BJ (cell line): Measurements from ENCODE around the gene TRPV3. TPM values are rescaled to one million over a fixed set of nuclear protein-coding genes. Genes with fewer than 3 reads are reported as not detected.
"Not testable (repeated sequence)": the region's sequence is repeated elsewhere in the genome, so short reads cannot be mapped to it uniquely, and the experiment has no call there.

Experiments
- CTCF ChIA-PET: fragments of 350-600 bp; formaldehyde crosslinking; extraction: SDS; loops from one replicate; lab custom pipeline; 2021; ENCODE audit warnings: antibody characterized with exemption, inconsistent platforms; lab: Yijun Ruan, JAX
- POLR2A ChIA-PET: fragments of 300-600 bp; sonication (Branson Sonifier 250); formaldehyde crosslinking; extraction: SDS; loops from one replicate; lab custom pipeline; 2021; ENCODE audit warnings: antibody characterized with exemption; lab: Charles Lee
- DNase-seq: peaks from one replicate; pipeline ENCODE4 v3.0.0-alpha.2; 2011; ENCODE audit warnings: low read depth
- H3K27me3 ChIP-seq: 2 replicates; pipeline ENCODE4 v1.6.0; 2011; ENCODE audit warnings: low read length; ENCODE audit not compliant: control insufficient read depth, insufficient read depth
- H3K36me3 ChIP-seq: 2 replicates; pipeline ENCODE4 v1.5.1; 2011; ENCODE audit warnings: low read length; ENCODE audit not compliant: control insufficient read depth, insufficient read depth
- H3K4me3 ChIP-seq: 2 replicates; pipeline ENCODE4 v1.5.1; 2011; ENCODE audit warnings: low read depth, mild to moderate bottlenecking, control low read depth, low read length
- polyA plus RNA-seq: library from polyadenylated mRNA; depleted of rRNA; stranded (reverse); fragments of >200 nt; gene quantifications from 2 replicates; pipeline ENCODE4 v1.2.3, GENCODE V29; 2011
- TF ChIP-seq, protein P1 (sequence below): IDR thresholded peaks from 2 replicates; pipeline ENCODE4 v1.5.1; 2011; ENCODE audit warnings: low read depth, mild to moderate bottlenecking, control low read depth, inconsistent platforms, low read length, moderate library complexity; ENCODE audit not compliant: insufficient read depth

The TRPV3 gene
- polyA plus RNA-seq, 1 experiment, result 0.56 TPM

DNA sequence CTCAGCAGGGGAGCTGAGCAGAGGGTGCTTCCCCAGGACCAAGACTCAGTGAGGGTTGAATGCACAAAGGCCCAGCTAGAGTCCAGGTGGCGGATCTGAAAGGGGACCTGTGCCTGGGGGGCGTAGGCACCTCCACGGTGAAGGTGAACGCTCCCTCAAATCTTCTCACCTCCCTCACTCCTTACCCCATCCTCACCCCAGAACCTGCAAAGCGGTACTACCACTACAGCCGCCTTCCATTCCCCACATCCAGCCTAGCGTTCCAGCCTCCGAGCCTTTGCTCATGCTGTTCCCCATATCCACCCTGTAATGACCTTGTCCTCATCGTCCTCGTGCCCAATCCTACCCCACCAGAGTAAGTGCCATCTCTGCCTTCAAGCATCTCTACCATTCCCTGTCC lies 30.6 kb downstream of the TRPV3 start:
- ChIA-PET CTCF (no interaction called here), POLR2A (no interaction called here)
- DNase-seq, result no peak
- Histone ChIP-seq H3K36me3 (no peaks in the 10 kb centered on the region), H3K27me3 (no peaks in the 10 kb centered on the region), H3K4me3 (no peak overlapping the region)
- TF ChIP-seq, protein P1, sequence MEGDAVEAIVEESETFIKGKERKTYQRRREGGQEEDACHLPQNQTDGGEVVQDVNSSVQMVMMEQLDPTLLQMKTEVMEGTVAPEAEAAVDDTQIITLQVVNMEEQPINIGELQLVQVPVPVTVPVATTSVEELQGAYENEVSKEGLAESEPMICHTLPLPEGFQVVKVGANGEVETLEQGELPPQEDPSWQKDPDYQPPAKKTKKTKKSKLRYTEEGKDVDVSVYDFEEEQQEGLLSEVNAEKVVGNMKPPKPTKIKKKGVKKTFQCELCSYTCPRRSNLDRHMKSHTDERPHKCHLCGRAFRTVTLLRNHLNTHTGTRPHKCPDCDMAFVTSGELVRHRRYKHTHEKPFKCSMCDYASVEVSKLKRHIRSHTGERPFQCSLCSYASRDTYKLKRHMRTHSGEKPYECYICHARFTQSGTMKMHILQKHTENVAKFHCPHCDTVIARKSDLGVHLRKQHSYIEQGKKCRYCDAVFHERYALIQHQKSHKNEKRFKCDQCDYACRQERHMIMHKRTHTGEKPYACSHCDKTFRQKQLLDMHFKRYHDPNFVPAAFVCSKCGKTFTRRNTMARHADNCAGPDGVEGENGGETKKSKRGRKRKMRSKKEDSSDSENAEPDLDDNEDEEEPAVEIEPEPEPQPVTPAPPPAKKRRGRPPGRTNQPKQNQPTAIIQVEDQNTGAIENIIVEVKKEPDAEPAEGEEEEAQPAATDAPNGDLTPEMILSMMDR, result no peak

DNA sequence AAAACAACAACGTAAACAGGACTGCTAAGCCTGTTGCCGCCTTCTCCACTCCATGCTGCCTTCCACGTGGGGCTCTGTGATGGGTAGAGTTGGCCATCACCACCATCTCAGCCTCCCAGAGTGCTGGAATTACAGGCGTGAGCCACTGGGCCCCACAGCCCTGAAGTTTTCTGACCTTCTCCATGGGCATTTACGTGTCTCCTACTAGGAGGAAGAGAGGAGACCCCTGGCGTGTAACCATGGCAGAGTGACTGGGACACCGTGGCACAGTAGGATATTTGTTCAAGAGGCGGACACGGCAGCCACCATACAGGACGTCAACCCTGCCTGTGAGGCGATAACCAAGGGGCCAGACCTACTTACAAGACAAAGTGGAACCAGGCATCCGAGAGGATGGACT lies 31.1 kb downstream of the TRPV3 start:
- ChIA-PET CTCF (no interaction called here), POLR2A (no interaction called here)
- TF ChIP-seq, protein P1, result no peak
- H3K27me3 ChIP-seq, result no peaks in the 10 kb centered on the region
- no peaks in the 10 kb centered on the region for H3K36me3 ChIP-seq
- no peak overlapping the region for H3K4me3 ChIP-seq
- no peak for DNase-seq

DNA sequence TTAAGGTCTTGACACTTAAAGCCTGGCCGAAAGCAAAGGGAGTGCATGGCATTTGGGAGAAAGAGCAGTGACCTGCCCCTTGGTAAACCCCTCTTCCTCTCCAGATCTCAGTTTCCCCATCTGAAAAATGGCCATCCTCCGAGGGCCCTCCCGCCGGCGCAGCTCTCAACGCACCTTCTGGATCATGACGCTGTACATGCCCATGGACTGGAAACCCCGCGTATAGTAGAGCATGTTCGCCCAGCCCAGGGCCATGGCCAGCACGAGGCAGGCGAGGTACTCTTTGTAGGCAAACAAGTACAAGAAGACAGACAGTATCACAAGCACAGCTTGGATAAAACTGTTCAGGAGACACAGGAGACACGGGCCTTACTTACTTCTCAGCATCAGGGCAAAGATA lies 33.6 kb downstream of the TRPV3 start:
- DNase-seq, result no peak
- no peak overlapping the region for H3K4me3 ChIP-seq
- H3K27me3 ChIP-seq, result no peaks in the 10 kb centered on the region
- ChIA-PET POLR2A (no interaction called here), CTCF (no interaction called here)
- no peaks in the 10 kb centered on the region for H3K36me3 ChIP-seq
- TF ChIP-seq, protein P1, result no peak

GRCh38 chr17:3519472-3519871 lies 38.1 kb downstream of the TRPV3 start:
- DNase-seq, H3K36me3 ChIP-seq, POLR2A ChIA-PET, H3K4me3 ChIP-seq, H3K27me3 ChIP-seq, CTCF ChIA-PET: not testable (repeated sequence)

GRCh38 chr17:3514873-3515272 lies 42.7 kb downstream of the TRPV3 start:
- POLR2A ChIA-PET, result no interaction called here
- Histone ChIP-seq H3K36me3 (no peaks in the 10 kb centered on the region), H3K27me3 (no peaks in the 10 kb centered on the region), H3K4me3 (no peak overlapping the region)
- DNase-seq, result no peak
- CTCF ChIA-PET, result no interaction called here
- TF ChIP-seq, protein P1, result no peak

- POLR2A ChIA-PET, H3K4me3 ChIP-seq, H3K27me3 ChIP-seq, H3K36me3 ChIP-seq, CTCF ChIA-PET, DNase-seq: not testable (repeated sequence)
Measured at GRCh38 chr17:3514167-3514566, 43.4 kb downstream of the TRPV3 start.
